WTC11 (cell line): ENCODE results near the gene DDRGK1. TPM values are rescaled to one million over a fixed set of nuclear protein-coding genes. Genes with fewer than 3 reads are reported as not detected.

Experiments used
- ATAC-seq: fragments of 200-7000 bp; cut with Tn5 transposase; 2 replicates; pipeline ENCODE4 v1.10.0; 2021; ENCODE audit warnings: mild to moderate bottlenecking, moderate library complexity
- CTCF ChIA-PET: fragments of 300-600 bp; sonication (Branson Sonifier 250); formaldehyde crosslinking; loops from one replicate; lab custom pipeline; 2021; ENCODE audit warnings: antibody characterized with exemption; lab: Charles Lee
- POLR2A ChIA-PET: fragments of 350-600 bp; sonication (Branson Sonifier 250); formaldehyde crosslinking; loops from one replicate; lab custom pipeline; 2021; ENCODE audit warnings: antibody characterized with exemption; lab: Charles Lee
- DNase-seq: peaks from one replicate; pipeline ENCODE4 v3.0.0; 2021; ENCODE audit warnings: low spot score
- H3K27ac Mint-ChIP-seq: 2 replicates; pipeline ENCODE4 v1.8.0; 2021; ENCODE audit warnings: mixed read lengths
- H3K27me3 Mint-ChIP-seq: 2 replicates; pipeline ENCODE4 v1.8.0; 2021; ENCODE audit warnings: low read depth, mild to moderate bottlenecking, moderate library complexity, mixed read lengths
- H3K36me3 Mint-ChIP-seq: 2 replicates; pipeline ENCODE4 v1.8.0; 2021; ENCODE audit warnings: mixed read lengths
- H3K4me1 Mint-ChIP-seq: 2 replicates; pipeline ENCODE4 v1.8.0; 2022; ENCODE audit warnings: mixed read lengths
- H3K4me3 Mint-ChIP-seq: 2 replicates; pipeline ENCODE4 v1.8.0; 2021; ENCODE audit warnings: mild to moderate bottlenecking, moderate library complexity, mixed read lengths
- H3K9me3 Mint-ChIP-seq: 2 replicates; pipeline ENCODE4 v1.8.0; 2021; ENCODE audit warnings: mixed read lengths
- ATF6 ChIP-seq: sonication (generic); formaldehyde crosslinking; IDR thresholded peaks from 2 replicates; pipeline ENCODE4 v1.8.1; 2023; ENCODE audit warnings: mild to moderate bottlenecking, missing genetic modification reagents
- EMX1 ChIP-seq: fragments of 250-450 bp; sonication (Bioruptor Pico); IDR thresholded peaks from 2 replicates; pipeline ENCODE4 v1.8.0; 2021; ENCODE audit warnings: mild to moderate bottlenecking
- FOXK1 ChIP-seq: sonication (generic); formaldehyde crosslinking; IDR thresholded peaks from 2 replicates; pipeline ENCODE4 v1.8.0; 2022; ENCODE audit warnings: mild to moderate bottlenecking, moderate library complexity, missing genetic modification reagents
- HMGA2 ChIP-seq: fragments of 250-450 bp; sonication (Bioruptor Pico); IDR thresholded peaks from 2 replicates; pipeline ENCODE4 v1.4.0; 2021; ENCODE audit warnings: mild to moderate bottlenecking, moderate library complexity
- IRF2 ChIP-seq: sonication (generic); formaldehyde crosslinking; IDR thresholded peaks from 2 replicates; pipeline ENCODE4 v1.8.0; 2022; ENCODE audit warnings: low read depth, missing genetic modification reagents, borderline replicate concordance
- JUN ChIP-seq: sonication (generic); formaldehyde crosslinking; IDR thresholded peaks from 2 replicates; pipeline ENCODE4 v1.8.0; 2023; ENCODE audit warnings: mild to moderate bottlenecking, missing genetic modification reagents
- NFATC4 ChIP-seq: fragments of 250-450 bp; sonication (Bioruptor Pico); IDR thresholded peaks from 2 replicates; pipeline ENCODE4 v1.9.0; 2021; ENCODE audit warnings: mild to moderate bottlenecking
- NFYB ChIP-seq: sonication (generic); formaldehyde crosslinking; conservative IDR thresholded peaks from 2 replicates; pipeline ENCODE4 v1.8.0; 2022; ENCODE audit warnings: low read depth, missing genetic modification reagents
- NR1H2 ChIP-seq: sonication (generic); formaldehyde crosslinking; IDR thresholded peaks from 2 replicates; pipeline ENCODE4 v1.9.0; 2021; ENCODE audit warnings: mild to moderate bottlenecking, moderate library complexity, missing genetic modification reagents
- SMAD3 ChIP-seq: sonication (generic); formaldehyde crosslinking; IDR thresholded peaks from 2 replicates; pipeline ENCODE4 v1.8.0; 2022; ENCODE audit warnings: missing genetic modification reagents, mild to moderate bottlenecking, borderline replicate concordance
- TEAD4 ChIP-seq: sonication (generic); formaldehyde crosslinking; IDR thresholded peaks from 2 replicates; pipeline ENCODE4 v1.8.0; 2022; ENCODE audit warnings: mild to moderate bottlenecking, missing genetic modification reagents
- TP53 ChIP-seq: sonication (generic); formaldehyde crosslinking; IDR thresholded peaks from 2 replicates; pipeline ENCODE4 v1.8.1; 2023; ENCODE audit warnings: mild to moderate bottlenecking, missing genetic modification reagents
- ZMAT4 ChIP-seq: fragments of 250-450 bp; sonication (Bioruptor Pico); IDR thresholded peaks from 2 replicates; pipeline ENCODE4 v1.9.0; 2021; ENCODE audit warnings: mild to moderate bottlenecking
- ZNF121 ChIP-seq: sonication (generic); formaldehyde crosslinking; IDR thresholded peaks from 2 replicates; pipeline ENCODE4 v1.8.0; 2023; ENCODE audit warnings: missing genetic modification reagents
- ZNF219 ChIP-seq: sonication (generic); formaldehyde crosslinking; IDR thresholded peaks from 2 replicates; pipeline ENCODE4 v1.8.0; 2023; ENCODE audit warnings: missing genetic modification reagents, mild to moderate bottlenecking, borderline replicate concordance
- ZNF512 ChIP-seq: sonication (generic); formaldehyde crosslinking; IDR thresholded peaks from 2 replicates; pipeline ENCODE4 v1.8.1; 2022; ENCODE audit warnings: missing genetic modification reagents, borderline replicate concordance
- ZSCAN18 ChIP-seq: fragments of 250-450 bp; sonication (Bioruptor Pico); IDR thresholded peaks from 2 replicates; pipeline ENCODE4 v2.1.2; 2022; ENCODE audit warnings: mild to moderate bottlenecking, moderate library complexity
- total RNA-seq: library from RNA; stranded (reverse); gene quantifications from 3 replicates; pipeline ENCODE4 v1.2.3, GENCODE V29; 2021
- TF ChIP-seq, protein P1 (sequence below): sonication (generic); formaldehyde crosslinking; IDR thresholded peaks from 2 replicates; pipeline ENCODE4 v1.8.1; 2022; ENCODE audit warnings: mild to moderate bottlenecking, missing genetic modification reagents, moderate library complexity, borderline replicate concordance
- TF ChIP-seq, protein P2 (sequence below): sonication (generic); formaldehyde crosslinking; IDR thresholded peaks from 2 replicates; pipeline ENCODE4 v1.8.0; 2022; ENCODE audit warnings: mild to moderate bottlenecking, missing genetic modification reagents
- TF ChIP-seq, protein P3 (sequence below): sonication (generic); formaldehyde crosslinking; conservative IDR thresholded peaks from 2 replicates; pipeline ENCODE4 v1.8.1; 2023; ENCODE audit warnings: mild to moderate bottlenecking, low read depth, missing genetic modification reagents, moderate library complexity

DDRGK1 gene
- total RNA-seq, 1 experiment from 2014 or later: 46.4 TPM

DNA sequence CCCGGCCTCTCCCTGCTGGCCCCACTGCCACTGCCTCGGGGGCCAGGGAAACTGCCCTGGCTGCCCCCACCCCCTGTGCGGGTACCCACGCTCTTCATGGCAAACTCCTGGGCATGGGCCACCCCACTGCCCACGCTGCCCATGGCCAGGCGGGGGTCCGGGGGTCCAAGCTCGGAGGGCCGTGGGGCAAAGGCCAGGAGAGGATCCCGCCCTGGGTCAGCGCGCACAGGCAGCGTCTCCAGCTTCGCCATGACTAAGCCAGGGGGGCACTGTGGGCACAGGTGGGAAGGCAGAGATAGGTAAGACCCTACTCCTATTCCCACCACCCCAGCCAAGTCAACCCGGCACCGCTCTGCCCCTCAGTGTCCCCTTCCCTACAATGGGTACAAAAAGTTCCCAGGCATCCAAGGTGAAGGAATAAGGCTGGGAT lies 37.6 kb downstream of the DDRGK1 start (continued):
- TF ChIP-seq, protein P1, sequence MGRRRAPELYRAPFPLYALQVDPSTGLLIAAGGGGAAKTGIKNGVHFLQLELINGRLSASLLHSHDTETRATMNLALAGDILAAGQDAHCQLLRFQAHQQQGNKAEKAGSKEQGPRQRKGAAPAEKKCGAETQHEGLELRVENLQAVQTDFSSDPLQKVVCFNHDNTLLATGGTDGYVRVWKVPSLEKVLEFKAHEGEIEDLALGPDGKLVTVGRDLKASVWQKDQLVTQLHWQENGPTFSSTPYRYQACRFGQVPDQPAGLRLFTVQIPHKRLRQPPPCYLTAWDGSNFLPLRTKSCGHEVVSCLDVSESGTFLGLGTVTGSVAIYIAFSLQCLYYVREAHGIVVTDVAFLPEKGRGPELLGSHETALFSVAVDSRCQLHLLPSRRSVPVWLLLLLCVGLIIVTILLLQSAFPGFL (CRISPR knock-in tag): no peak

DNA sequence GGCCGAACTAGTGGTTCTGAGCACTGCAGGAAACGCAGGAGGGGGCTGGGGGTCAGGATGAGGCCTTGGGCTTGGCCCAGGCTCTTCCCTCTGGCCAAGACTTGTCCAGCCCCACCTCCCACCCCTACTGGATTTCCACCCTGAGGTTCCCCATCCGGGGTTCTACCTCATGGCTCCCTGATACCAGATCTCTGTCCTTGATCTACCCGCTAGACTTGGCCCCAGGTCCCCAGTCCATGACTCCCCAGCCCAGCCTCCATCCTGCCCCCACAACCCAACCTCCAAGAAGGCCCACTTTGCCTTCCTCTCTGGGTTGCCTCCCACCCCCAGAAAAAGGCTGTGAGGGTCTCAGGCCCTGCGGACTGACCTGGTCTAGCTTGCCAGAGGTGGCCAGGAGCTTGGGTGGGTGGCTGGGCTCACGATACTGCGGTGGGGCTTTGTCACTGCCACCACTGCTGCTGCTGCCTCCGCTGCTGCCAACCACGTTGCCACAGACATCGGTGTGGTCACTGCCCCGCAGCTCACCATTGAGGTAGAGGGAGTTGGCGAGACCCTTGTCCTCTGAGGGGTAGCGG lies 38.1 kb downstream of the DDRGK1 start:
- H3K27me3 Mint-ChIP-seq: peaks cover 2% of the 10 kb centered on the region; the same call in 1 of the 2 replicates
- POLR2A ChIA-PET: no interaction called here
- CTCF ChIA-PET: no interaction called here
- no peak for DNase-seq
- peaks cover 2% of the 10 kb centered on the region for H3K36me3 Mint-ChIP-seq
- TF ChIP-seq SMAD3 (CRISPR knock-in tag): no peak
- H3K4me1 Mint-ChIP-seq: peaks cover 31% of the 10 kb centered on the region
- H3K9me3 Mint-ChIP-seq: no peaks in the 10 kb centered on the region; the same call in 1 of the 2 replicates
- ATAC-seq: no peak
- H3K4me3 Mint-ChIP-seq: no peak overlapping the region
- no peak overlapping the region for H3K27ac Mint-ChIP-seq

DNA sequence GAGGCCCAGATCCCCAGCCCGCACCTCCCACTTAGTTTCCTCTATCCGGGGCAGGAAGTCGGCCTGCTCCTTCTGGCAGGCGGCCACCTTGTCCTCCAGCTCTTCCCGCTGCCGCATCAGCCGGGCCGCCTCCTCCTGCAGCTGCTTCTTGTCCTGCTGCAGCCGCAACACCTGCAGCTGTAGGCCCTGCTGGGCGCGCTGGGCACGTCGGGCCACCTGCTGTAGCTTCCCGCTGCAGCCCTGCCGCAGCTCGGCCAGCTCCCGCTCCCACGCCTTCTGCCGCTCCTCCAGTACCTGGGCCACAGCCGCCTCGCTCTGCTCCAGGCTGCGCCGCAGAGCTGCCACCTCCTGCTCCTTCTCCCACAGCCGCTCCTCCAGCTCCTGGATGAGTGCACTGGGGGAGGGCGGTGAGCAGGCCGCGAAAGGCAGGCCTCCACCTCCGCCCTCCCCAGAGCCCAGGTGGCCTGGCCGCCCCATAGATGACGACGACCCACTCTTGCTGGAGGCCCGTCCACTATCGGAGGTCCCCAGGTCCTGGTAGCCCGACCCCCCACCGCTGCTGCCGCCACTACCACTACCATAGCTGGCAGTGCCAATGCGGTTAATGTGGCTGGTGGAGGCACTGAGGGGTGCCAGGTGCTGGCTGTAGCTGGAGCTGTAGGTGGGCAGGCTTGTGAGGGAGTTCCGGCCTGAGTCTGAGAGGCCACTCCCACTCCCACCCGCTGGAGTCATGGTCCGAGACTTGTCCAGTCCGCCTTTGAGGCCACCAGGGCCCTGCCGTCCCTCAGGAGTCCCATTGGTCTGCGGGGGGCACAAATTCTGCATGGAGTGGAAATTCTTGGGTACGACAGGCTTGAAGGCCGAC lies 38.8 kb downstream of the DDRGK1 start:
- TF ChIP-seq ATF6: no peak
- TF ChIP-seq TP53: no peak
- no peak for TF ChIP-seq TEAD4
- TF ChIP-seq, protein P2, sequence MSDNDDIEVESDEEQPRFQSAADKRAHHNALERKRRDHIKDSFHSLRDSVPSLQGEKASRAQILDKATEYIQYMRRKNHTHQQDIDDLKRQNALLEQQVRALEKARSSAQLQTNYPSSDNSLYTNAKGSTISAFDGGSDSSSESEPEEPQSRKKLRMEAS (CRISPR knock-in tag): no peak
- TF ChIP-seq ZSCAN18 (CRISPR knock-in tag): no peak
- TF ChIP-seq ZNF512 (CRISPR knock-in tag): no peak
- TF ChIP-seq IRF2 (CRISPR knock-in tag): no peak
- TF ChIP-seq EMX1 (CRISPR knock-in tag): no peak
- no peak for TF ChIP-seq NFYB (CRISPR knock-in tag)
- no peak for TF ChIP-seq ZMAT4 (CRISPR knock-in tag)
- no peak for TF ChIP-seq ZNF219 (CRISPR knock-in tag)
- TF ChIP-seq, protein P3, sequence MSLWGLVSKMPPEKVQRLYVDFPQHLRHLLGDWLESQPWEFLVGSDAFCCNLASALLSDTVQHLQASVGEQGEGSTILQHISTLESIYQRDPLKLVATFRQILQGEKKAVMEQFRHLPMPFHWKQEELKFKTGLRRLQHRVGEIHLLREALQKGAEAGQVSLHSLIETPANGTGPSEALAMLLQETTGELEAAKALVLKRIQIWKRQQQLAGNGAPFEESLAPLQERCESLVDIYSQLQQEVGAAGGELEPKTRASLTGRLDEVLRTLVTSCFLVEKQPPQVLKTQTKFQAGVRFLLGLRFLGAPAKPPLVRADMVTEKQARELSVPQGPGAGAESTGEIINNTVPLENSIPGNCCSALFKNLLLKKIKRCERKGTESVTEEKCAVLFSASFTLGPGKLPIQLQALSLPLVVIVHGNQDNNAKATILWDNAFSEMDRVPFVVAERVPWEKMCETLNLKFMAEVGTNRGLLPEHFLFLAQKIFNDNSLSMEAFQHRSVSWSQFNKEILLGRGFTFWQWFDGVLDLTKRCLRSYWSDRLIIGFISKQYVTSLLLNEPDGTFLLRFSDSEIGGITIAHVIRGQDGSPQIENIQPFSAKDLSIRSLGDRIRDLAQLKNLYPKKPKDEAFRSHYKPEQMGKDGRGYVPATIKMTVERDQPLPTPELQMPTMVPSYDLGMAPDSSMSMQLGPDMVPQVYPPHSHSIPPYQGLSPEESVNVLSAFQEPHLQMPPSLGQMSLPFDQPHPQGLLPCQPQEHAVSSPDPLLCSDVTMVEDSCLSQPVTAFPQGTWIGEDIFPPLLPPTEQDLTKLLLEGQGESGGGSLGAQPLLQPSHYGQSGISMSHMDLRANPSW (CRISPR knock-in tag): no peak
- TF ChIP-seq NR1H2 (CRISPR knock-in tag): no peak
- TF ChIP-seq ZNF121 (CRISPR knock-in tag): no peak
- no peak for TF ChIP-seq HMGA2 (CRISPR knock-in tag)
- TF ChIP-seq NFATC4 (CRISPR knock-in tag): no peak
- no peak for TF ChIP-seq JUN (CRISPR knock-in tag)
- TF ChIP-seq SMAD3 (CRISPR knock-in tag): no peak
- TF ChIP-seq FOXK1 (CRISPR knock-in tag): no peak
- TF ChIP-seq, all 79 proteins: peak for 0
- no peak overlapping the region for H3K4me3 Mint-ChIP-seq
- ChIA-PET POLR2A (no interaction called here), CTCF (interaction anchor here (0.8 to 1.6 kb wide), 2 partner anchors 34 to 112 kb away, joined by 3 to 4 read pairs; no protein-coding TSS in a partner anchor)
- peaks cover 25% of the 10 kb centered on the region for H3K4me1 Mint-ChIP-seq
- peaks cover 2% of the 10 kb centered on the region; the same call in 1 of the 2 replicates for H3K27me3 Mint-ChIP-seq
- H3K27ac Mint-ChIP-seq: no peak overlapping the region
- no peaks in the 10 kb centered on the region; the same call in 1 of the 2 replicates for H3K9me3 Mint-ChIP-seq
- DNase-seq: no peak
- peaks cover 2% of the 10 kb centered on the region for H3K36me3 Mint-ChIP-seq
- ATAC-seq: no peak
